H4 (cell line): ENCODE results near the gene NRAS. TPM values are rescaled to one million over a fixed set of nuclear protein-coding genes. Genes with fewer than 3 reads are reported as not detected.
A peak's percentile ranks its signal among the peaks of the same experiment; 100 is the strongest.

Source experiments
- DNase-seq: peaks from one replicate; pipeline ENCODE4 v3.0.0-alpha.2; 2015; ENCODE audit warnings: low spot score
- total RNA-seq: library from RNA; depleted of rRNA; stranded (reverse); fragments of >200 nt; shearing (Covaris generic); gene quantifications from 2 replicates; pipeline ENCODE4 v1.2.3, GENCODE V29; 2014

Gene NRAS
- total RNA-seq, 1 experiment from 2014 or later: 52.6 TPM

- no peak for DNase-seq
Measured at GRCh38 chr1:114728553-114728952, 12.0 kb upstream of the NRAS start.

DNA sequence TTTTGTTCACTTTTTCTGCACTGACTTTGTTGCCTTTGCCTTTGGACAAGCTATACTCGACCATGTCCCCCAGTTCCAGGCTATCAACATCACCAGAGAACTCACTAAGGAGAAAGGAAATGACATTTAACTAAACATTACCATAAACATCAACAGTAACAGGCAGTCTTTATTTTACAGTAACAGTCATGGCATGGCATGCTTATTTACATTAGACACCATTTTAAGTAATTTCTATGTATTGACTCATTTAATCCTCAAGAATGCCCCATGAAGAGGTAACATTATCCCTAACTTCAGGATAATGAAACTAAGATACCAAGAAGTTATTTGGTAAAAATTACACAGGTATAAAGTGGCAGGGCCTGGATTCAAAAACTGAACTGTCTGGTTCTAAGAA is 8.7 kb upstream of the NRAS start:
- DNase-seq: no peak

GRCh38 chr1:114723915-114724314 is 7.3 kb upstream of the NRAS start:
- no peak for DNase-seq

- no peak for DNase-seq
Measured at GRCh38 chr1:114723457-114723856, 6.9 kb upstream of the NRAS start.

- no peak for DNase-seq
Measured at GRCh38 chr1:114720492-114720891, 3.9 kb upstream of the NRAS start.

- DNase-seq: no peak
Measured at GRCh38 chr1:114719424-114719787, 2.8 kb upstream of the NRAS start.

DNA sequence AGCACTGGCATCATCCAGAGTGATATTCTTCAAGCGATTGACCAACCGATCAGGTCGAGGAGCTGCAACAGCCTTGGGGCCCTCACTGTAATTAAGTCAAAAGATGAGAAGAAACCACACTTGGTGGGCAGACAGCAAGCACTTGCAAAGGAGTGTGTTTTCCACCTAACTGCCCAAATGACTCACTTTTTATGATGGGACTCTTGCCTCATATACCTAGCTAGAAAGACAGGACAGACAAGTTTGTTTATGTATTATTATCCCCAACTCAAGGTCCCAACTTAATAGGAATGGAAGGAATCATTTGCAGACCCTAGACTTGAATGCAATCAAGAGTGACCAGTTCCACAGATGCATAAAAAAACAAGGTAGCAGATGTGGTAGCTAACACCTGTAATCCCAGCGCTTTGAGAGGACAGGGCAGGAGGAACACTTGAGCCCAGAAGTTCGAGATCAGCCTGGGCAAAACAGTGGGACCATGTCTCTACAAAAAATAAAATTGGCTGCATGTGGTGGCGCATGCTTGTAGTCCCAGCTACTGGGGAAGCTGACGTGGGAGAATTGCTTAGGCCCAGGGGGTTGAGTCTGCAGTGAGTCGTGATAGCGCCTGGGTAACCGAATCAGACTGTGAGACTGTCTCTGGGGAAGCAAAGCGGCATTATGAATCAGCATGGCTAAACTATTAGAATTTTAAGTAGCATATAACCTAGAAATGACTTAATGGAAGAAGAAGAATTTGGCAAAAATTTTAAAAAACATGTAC is 2.3 kb upstream of the NRAS start:
- no peak for DNase-seq

DNA sequence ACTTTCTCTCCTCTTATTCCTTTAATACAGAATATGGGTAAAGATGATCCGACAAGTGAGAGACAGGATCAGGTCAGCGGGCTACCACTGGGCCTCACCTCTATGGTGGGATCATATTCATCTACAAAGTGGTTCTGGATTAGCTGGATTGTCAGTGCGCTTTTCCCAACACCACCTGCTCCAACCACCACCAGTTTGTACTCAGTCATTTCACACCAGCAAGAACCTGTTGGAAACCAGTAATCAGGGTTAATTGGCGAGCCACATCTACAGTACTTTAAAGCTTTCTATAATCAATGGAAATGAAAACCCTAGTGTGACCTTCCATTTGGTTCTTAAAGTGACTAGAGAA is 643 bp downstream of the NRAS start:
- no peak for DNase-seq

DNA sequence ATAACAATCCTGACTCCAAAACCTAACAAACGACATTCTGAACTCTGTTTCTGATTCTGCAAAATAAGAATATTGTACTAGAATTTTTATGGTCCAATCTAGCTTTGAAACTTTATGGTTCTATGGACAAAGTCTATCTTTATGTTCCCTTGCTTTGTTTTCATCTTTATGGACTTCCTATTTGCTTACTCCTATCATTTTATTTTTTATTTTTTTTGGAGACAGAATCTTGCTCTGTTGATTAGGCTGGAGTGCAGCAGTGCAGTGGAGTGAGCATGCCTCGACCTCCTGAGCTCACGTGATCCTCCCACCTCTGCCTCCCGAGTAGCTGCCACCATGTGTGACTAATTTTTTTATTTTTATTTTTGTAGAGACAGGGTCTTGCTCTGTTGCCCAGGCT is 3.6 kb downstream of the NRAS start:
- no peak for DNase-seq

- DNase-seq: no peak
Measured at GRCh38 chr1:114710360-114710759, 6.2 kb downstream of the NRAS start.

- DNase-seq: no peak
Measured at GRCh38 chr1:114707604-114708003, 9.0 kb downstream of the NRAS start.

DNA sequence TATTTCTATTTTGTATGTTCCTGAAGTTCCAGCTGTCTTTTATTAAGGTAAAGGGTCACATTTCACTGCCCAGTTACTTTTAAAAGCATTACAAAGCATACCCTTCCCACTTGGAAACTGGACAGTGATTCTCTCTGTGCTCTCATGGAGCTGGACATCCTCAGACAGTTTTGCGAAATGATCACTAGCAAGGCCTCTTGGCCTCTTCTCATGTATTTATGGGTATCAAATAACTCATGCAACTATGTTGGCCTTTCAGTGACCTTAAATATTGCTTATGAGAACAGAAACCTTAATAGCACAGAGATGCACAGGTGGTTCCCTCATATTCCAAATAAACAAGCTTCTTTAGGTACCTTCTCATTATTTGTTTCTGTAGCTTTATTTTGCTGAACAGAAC is 13.3 kb downstream of the NRAS start:
- DNase-seq: no peak

DNA sequence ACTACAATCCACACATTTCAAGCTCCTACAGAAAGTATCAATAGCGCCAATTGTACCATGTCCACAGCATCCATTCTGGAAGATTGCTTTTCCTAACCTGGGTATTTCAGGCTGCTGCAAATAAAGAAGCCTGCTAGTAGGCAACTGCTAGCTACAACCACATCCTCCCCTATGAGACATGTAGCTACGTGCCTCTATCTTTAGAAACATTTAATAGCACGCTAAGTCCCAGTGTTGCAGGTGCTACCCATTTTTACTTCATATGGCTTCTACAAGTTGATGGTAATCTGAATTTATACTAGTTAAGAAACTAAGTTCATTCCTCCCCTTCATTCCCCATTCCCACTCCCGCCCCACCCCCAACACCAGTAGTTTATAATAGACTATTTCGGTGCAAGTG is 13.8 kb downstream of the NRAS start:
- no peak for DNase-seq

GRCh38 chr1:114701931-114702330 is 14.6 kb downstream of the NRAS start:
- DNase-seq: no peak

DNA sequence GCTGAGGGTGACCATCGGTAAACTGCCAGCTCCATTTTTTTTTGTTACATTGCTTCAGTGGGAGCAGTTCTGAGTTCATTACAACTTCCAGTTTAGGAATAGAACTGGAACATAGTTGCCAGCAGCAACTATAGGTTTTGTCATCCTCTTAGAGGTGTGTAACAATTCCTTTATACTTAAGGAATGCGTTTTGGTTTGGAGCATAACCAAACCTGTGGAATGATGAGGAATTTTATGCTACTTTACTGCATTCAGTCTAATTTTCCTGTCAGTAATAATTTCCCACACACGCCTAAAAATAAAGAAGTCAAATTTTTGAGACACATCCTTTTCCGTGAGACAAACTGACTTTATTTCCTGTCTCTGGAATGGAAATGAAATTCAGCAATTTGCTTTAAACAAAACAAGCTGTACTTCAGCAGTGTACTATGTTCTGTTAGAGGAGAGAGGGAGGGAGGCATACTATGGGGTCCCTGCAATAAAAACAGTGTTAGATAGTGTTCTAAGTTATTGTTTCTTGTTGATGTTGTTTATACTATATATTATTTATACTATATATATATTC is 16.5 kb downstream of the NRAS start:
- no peak for DNase-seq

DNA sequence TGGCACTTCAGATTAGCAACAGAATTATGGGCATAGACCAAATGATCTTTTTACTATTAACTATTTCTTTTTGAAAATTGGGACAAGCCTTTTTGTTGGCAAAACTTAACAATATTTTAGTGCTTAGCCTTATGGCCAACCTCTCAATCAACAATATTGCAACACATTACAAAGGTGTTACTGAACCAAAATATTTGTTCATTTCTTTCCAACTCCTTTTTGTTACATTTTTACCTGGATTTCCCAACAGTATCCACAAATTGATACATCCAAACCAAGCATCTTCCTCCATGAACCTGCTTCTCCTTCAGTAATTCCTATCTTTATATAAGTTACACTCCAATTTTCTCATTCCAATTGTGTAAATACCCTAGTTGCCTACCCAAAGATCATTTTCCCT is 19.8 kb downstream of the NRAS start:
- no peak for DNase-seq

DNA sequence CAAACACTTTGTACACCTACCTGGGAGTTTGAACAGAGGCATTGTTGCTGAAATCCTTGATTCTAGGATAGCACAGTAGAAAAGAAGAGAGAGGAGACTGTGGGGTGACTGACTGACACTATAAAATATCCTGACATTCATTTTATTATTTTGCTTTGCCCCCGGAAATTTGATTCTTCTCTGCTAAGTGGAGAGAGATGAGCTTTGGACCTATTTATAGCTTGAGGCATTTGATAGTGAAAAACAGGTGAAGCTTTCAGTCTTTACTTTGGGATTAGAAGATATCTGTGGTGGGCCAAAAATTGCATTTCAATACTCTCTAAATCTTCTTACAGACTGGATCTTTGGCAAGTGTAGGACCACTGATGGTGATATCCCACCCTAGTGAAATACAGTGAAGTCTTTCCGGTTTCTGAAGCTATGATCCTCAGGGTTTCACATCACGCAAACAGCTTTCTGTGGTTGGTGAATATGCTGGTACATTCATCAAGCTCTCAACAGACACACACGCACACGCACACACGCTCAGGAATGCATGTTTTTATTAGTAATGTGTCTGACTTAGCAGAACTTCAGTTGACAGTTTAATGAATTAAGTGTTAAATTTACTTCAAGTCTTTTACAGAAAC is 21.0 kb downstream of the NRAS start, which contains the start of gene AMPD1:
Gene AMPD1, minus strand, starts transcription at position 117 of the 629 bp plus-strand sequence. Its CDS starts 75 bp downstream, at position 42.
- no peak for DNase-seq

DNA sequence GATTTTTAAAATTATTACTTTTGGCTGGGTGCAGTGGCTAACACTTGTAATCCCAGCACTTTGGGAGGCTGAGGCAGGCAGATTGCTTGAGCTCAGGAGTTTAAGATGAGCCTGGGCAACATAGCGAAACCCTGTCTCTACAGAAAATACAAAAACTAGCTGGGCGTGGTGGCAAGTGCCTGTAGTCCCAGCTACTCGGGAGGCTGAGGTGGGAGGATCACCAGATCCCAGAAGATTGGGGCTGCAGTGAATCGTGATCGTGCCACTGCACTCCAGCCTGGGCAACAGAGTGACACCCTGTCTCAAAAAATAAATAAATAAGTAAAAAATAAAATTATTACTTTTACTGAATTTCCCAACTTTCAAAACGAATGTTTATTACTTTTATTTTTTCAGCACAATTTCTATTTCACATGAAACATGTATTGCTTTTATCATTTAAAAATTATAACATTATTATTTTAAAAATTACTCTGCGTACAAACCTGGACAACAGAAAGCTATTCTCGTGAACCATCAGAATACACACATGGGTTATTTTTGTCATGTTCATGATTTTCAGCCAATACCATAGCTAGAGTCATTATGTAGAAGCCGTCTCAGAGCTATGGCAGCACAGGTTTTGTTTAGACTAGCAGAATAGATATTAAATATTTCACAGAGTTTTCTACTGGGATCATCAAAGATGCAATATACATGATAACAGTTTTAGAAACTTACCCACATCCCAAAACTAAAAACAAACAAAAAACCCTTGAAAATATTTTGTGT is 21.8 kb downstream of the NRAS start:
- no peak for DNase-seq

- no peak for DNase-seq
Measured at GRCh38 chr1:114692947-114693346, 23.6 kb downstream of the NRAS start.

GRCh38 chr1:114691061-114691460 is 25.5 kb downstream of the NRAS start:
- peak; percentile 37 for DNase-seq

- no peak for DNase-seq
Measured at GRCh38 chr1:114690148-114690547, 26.4 kb downstream of the NRAS start.

DNA sequence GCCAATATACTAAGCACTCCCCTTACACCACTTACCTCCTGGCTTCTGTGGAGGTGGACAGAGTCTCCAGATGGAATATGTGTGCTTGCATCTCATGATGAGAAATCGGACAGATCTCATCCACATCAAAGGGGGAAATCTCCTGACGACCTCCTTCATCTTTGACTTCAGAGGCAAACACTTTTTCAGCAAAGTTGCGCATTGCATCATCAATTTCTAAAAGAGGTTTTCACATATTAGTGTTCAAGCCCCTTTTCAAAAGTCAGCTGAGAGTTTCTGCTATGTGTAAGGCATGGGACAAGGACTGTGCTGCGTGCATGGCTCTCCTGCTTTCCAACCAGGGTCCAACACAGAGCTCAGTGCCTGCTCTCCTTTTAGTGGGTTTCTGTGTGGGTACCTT is 28.0 kb downstream of the NRAS start:
- DNase-seq: no peak

DNA sequence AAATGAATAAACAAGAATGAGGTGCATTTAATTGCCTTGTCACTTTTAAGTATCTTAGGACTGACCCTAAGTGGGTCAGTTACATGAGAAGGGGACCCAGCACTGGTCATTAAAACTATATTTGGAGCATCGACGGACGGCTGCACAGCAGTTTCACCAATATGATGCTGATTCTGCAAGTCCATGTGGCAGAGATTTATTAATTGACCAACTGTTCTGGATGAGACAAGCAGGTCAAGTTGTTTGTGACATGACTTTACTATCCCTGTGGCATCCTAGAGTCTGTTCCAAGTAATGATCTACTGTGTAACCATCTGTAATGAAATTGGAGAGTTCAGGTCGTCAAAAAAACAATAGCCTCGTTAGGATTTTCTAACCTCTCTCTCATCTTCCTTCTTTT is 30.7 kb downstream of the NRAS start:
- DNase-seq: no peak
